ENCODE measurements around the gene KCNC3.

KCNC3 gene

GRCh38 chr19:50329146-50329925, at the start of gene KCNC3:
Gene KCNC3 (minus strand): TSS chr19:50329377. CDS start chr19:50329082, 295 bp downstream.
- DNase-seq (ENCODE audit: low read depth) = peak; percentile 19

- DNase-seq (ENCODE audit: low read depth) = no peak
Observed at GRCh38 chr19:50378863-50379236, 49.7 kb upstream of the KCNC3 start.

GRCh38 chr19:50378169-50378862, 49.1 kb upstream of the KCNC3 start:
- no peak for DNase-seq (ENCODE audit: low read depth)

GRCh38 chr19:50377517-50377916, 48.3 kb upstream of the KCNC3 start:
- no peak for DNase-seq (ENCODE audit: low read depth)

GRCh38 chr19:50377051-50377461, 47.9 kb upstream of the KCNC3 start:
- DNase-seq (ENCODE audit: low read depth) = no peak

GRCh38 chr19:50376166-50377050, 47.2 kb upstream of the KCNC3 start, which contains the start of gene NR1H2:
Gene NR1H2 (plus strand): TSS chr19:50376457. CDS start chr19:50377606, 1,149 bp downstream.
- DNase-seq (ENCODE audit: low read depth) = peak; percentile 98

- no peak for DNase-seq (ENCODE audit: low read depth)
Observed at GRCh38 chr19:50371914-50372475, 42.8 kb upstream of the KCNC3 start.

GRCh38 chr19:50368649-50369570, 39.7 kb upstream of the KCNC3 start:
- DNase-seq (ENCODE audit: low read depth) = peak; percentile 85

- no peak for DNase-seq (ENCODE audit: low read depth)
Observed at GRCh38 chr19:50365434-50366306, 36.5 kb upstream of the KCNC3 start, which contains the start of gene NAPSA. Gene NAPSA (minus strand): TSS chr19:50365639. CDS start chr19:50365621, 18 bp downstream.

- no peak for DNase-seq (ENCODE audit: low read depth)
Observed at GRCh38 chr19:50362656-50363424, 33.7 kb upstream of the KCNC3 start.

GRCh38 chr19:50362030-50362412, 32.8 kb upstream of the KCNC3 start:
- no peak for DNase-seq (ENCODE audit: low read depth)

- DNase-seq (ENCODE audit: low read depth) = peak; percentile 14
Observed at GRCh38 chr19:50361290-50362029, 32.3 kb upstream of the KCNC3 start.

GRCh38 chr19:50359328-50359818, 30.2 kb upstream of the KCNC3 start:
- DNase-seq (ENCODE audit: low read depth) = no peak

GRCh38 chr19:50358483-50359327, 29.5 kb upstream of the KCNC3 start:
- DNase-seq (ENCODE audit: low read depth) = no peak

GRCh38 chr19:50357178-50358100, 28.3 kb upstream of the KCNC3 start:
- DNase-seq (ENCODE audit: low read depth) = peak; percentile 50

GRCh38 chr19:50356691-50357177, 27.6 kb upstream of the KCNC3 start:
- DNase-seq (ENCODE audit: low read depth) = no peak

All from ELR (cell line).